Coronary artery (tissue), 2 donors: ENCODE measurements around the gene MRC1.

Source experiments
- DNase-seq: peaks from one replicate; pipeline ENCODE4 v3.0.0-alpha.2; 2017; ENCODE audit warnings: low spot score
- H3K27ac ChIP-seq, 2 donors: fragments of 200-600 bp; sonication (generic); one replicate each; pipeline ENCODE4 v1.5.1; 2016 to 2019
- H3K4me3 ChIP-seq: fragments of 200-600 bp; sonication (generic); 2 replicates; pipeline ENCODE4 v1.5.1; 2016; ENCODE audit warnings: mild to moderate bottlenecking, moderate library complexity
- TF ChIP-seq, protein P1 (sequence below): fragments of 200-600 bp; sonication (generic); IDR thresholded peaks from one replicate; pipeline ENCODE4 v1.5.1; 2019; ENCODE audit warnings: antibody characterized with exemption

Gene MRC1

DNA sequence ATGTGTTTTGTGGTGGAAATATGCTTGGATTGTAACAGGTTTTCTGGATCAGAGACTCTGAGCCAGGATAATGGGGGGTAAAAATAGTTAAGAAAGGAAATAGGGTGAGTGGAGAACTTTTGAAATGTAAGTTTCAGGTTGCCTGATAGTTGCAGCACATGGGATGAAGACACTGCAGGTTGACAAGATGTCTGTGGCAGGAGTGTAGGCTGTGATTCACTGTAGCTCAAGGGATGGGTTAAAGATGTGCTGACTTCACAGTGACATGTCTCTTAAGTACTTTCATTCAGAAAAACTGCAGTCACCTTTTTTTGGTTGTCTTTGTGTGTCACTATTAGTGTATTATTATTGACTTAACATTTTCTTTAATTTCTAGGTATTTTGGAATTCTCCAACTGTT is 79.0 kb downstream of the MRC1 start:
- no peak overlapping the region for H3K27ac ChIP-seq
- no peak for DNase-seq
- TF ChIP-seq, protein P1, sequence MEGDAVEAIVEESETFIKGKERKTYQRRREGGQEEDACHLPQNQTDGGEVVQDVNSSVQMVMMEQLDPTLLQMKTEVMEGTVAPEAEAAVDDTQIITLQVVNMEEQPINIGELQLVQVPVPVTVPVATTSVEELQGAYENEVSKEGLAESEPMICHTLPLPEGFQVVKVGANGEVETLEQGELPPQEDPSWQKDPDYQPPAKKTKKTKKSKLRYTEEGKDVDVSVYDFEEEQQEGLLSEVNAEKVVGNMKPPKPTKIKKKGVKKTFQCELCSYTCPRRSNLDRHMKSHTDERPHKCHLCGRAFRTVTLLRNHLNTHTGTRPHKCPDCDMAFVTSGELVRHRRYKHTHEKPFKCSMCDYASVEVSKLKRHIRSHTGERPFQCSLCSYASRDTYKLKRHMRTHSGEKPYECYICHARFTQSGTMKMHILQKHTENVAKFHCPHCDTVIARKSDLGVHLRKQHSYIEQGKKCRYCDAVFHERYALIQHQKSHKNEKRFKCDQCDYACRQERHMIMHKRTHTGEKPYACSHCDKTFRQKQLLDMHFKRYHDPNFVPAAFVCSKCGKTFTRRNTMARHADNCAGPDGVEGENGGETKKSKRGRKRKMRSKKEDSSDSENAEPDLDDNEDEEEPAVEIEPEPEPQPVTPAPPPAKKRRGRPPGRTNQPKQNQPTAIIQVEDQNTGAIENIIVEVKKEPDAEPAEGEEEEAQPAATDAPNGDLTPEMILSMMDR = no peak
- H3K4me3 ChIP-seq = no peak overlapping the region

DNA sequence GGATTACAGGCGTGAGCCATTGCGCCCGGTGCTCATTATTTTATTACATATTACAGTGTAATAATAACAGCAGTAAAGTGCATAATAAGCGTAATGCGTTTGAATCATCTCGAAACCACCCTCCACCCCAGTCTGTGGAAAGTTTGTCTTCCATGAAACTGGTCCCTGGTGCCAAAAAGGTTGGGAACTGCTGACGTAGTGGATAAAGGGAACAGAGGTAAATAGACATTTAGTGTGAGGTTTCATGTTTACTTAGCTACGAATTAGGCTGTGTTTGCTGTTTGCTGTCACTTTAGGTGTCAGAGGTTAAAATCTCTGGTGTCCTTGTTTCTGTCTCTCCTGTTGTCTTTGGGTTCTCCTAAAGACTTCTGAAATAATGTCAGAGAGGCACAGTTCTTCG is 82.3 kb downstream of the MRC1 start:
- DNase-seq = no peak
- no peak overlapping the region for H3K4me3 ChIP-seq
- TF ChIP-seq, protein P1 = no peak
- H3K27ac ChIP-seq = no peak overlapping the region

DNA sequence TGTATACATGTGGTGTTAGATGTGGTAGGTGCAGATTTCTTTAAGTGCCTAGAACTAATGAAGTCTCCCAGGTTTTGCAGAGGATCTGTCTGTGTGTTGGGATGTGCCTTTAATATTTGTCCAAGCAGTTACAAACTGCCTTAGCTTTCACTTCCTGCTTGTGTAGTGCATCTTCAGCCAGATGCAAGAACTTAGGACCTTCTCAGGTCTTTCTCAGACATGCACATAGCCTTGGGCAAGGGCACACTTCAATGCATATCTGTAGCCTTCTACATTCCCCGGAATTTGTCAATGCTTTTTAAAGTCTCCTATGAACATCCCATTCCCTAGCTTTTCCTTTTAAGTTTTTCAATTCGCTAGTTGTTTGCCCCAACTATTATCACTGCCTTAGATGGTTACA is 95.4 kb downstream of the MRC1 start:
- H3K4me3 ChIP-seq = no peak overlapping the region
- H3K27ac ChIP-seq = no peak overlapping the region
- TF ChIP-seq, protein P1 = no peak
- DNase-seq = no peak

DNA sequence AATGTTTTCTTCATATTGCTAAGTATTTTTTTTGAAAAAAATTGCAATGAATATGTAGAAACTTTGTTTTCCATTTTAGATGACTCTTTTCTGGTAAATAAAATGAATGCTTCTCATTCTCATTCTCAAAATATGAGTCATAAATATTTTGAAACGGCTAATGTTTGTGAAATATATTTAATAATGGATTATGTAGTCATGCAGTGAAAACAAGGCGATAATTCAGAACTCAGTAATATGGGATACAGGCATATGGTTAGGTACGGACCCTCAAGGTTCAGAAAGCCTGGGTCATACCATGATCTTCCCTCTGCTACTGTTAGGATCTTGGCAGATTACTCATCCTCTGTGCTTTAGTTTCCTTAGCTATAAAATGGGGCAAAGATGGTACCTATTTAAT is 96.3 kb downstream of the MRC1 start:
- H3K27ac ChIP-seq = no peak overlapping the region
- TF ChIP-seq, protein P1 = no peak
- no peak for DNase-seq
- H3K4me3 ChIP-seq = no peak overlapping the region

DNA sequence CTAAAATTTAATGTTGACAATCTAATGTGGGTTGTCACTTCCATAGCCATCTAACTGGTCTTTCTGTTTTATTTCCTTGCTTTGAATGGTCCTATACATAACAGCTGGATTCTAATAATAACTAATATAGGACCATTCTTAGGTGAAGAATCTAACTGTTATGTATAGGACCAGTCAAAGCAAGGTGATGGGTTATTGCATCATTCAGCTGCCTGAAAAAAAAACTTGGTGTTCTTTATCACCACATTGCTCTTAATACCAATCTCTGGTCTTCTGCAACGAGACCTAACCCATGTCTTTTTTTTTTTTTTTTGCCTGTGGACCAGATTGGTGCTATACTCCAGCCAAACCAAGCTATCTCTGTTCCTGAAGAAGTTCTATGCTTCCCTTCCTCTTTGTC is 96.9 kb downstream of the MRC1 start:
- H3K4me3 ChIP-seq = no peak overlapping the region
- TF ChIP-seq, protein P1 = no peak
- no peak overlapping the region for H3K27ac ChIP-seq
- DNase-seq = no peak

DNA sequence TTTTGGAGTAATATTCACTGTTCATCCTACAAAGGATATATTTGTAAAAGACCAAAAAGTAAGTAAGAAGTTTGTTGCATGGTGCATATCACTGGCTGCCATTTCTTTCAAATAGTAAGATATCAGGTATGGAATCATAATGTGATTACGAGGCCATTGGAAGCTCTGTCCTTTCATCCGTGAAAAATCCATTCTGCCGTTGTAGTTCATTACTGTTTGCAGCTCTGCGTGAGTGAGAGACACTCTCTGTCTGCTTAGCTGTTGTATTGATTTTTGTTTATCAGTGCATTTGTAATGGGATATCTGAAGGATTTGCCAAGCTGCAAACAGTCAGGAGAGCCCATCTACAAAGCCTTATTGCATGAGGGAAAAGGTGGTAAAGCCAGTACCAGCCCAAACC is 98.5 kb downstream of the MRC1 start:
- TF ChIP-seq, protein P1 = no peak
- Histone ChIP-seq H3K4me3 (no peak overlapping the region), H3K27ac (no peak overlapping the region)
- no peak for DNase-seq

DNA sequence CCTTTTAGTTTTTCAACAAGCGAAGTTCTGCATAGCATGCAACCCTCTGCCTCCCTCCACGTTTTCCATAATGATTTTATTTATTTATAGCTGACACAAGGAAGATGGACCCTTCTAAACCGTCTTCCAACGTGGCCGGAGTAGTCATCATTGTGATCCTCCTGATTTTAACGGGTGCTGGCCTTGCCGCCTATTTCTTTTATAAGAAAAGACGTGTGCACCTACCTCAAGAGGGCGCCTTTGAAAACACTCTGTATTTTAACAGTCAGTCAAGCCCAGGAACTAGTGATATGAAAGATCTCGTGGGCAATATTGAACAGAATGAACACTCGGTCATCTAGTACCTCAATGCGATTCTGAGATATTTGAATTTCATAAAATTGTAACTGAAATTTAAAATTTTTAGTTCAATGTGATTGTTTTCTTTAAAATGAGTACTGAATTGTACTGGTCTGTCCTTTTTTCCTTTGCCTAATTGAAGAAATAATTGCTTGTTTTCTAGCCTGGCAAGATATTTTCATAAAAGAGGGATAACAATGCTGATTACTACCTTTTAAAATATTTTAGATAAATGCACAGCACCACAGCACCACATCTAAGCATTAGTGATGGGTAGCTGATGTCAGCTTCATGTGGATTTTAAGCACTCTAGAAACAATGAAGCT is 101.1 kb downstream of the MRC1 start:
- no peak for DNase-seq
- TF ChIP-seq, protein P1 = no peak
- no peak overlapping the region for H3K27ac ChIP-seq
- no peak overlapping the region for H3K4me3 ChIP-seq
